Panc1 (cell line): ENCODE results near the gene IL17RE. TPM values are rescaled to one million over a fixed set of nuclear protein-coding genes. Genes with fewer than 3 reads are reported as not detected.
"Not testable (repeated sequence)": the region's sequence is repeated elsewhere in the genome, so short reads cannot be mapped to it uniquely, and the experiment has no call there.

Experiments
- ATAC-seq: fragments of 200-7000 bp; cut with Tn5 transposase; 2 replicates; pipeline ENCODE4 v1.9.1; 2020; ENCODE audit warnings: mild to moderate bottlenecking, moderate library complexity
- BruUV-seq: library from RNA; stranded (reverse); fragments of 400-500 nt; replicated peaks from 2 replicates; lab custom pipeline; 2021; lab: Mats Ljungman, UMichigan
- CTCF ChIA-PET: fragments of 300-600 bp; sonication (Branson Sonifier 250); formaldehyde crosslinking; loops from one replicate; lab custom pipeline; 2022; ENCODE audit warnings: antibody characterized with exemption; lab: Charles Lee
- POLR2A ChIA-PET: fragments of 300-600 bp; sonication (Branson Sonifier 250); formaldehyde crosslinking; loops from one replicate; lab custom pipeline; 2022; ENCODE audit warnings: antibody characterized with exemption; lab: Charles Lee
- DNase-seq: peaks from one replicate; pipeline ENCODE4 v3.0.0-alpha.2; 2010; ENCODE audit warnings: low read depth, low spot score
- H3K27ac ChIP-seq: 2 replicates; pipeline ENCODE4 v1.5.1; 2011; ENCODE audit warnings: mild to moderate bottlenecking, low read length, inconsistent platforms
- H3K27me3 ChIP-seq: fragments of 200-500 bp; sonication (Bioruptor generic); 2 replicates; pipeline ENCODE4 v1.6.0; 2014; ENCODE audit warnings: low read length, inconsistent platforms; ENCODE audit not compliant: control insufficient read depth, insufficient read depth
- H3K36me3 ChIP-seq: fragments of 200-500 bp; sonication (Bioruptor generic); 2 replicates; pipeline ENCODE4 v1.5.1; 2014; ENCODE audit warnings: inconsistent platforms, mild to moderate bottlenecking, low read length, moderate library complexity; ENCODE audit not compliant: control insufficient read depth, insufficient read depth
- H3K4me1 ChIP-seq: 2 replicates; pipeline ENCODE4 v1.5.1; 2011; ENCODE audit warnings: inconsistent platforms, mild to moderate bottlenecking, low read length, moderate library complexity; ENCODE audit not compliant: control insufficient read depth, insufficient read depth
- H3K4me3 ChIP-seq, 2 experiments: 2 replicates each; pipeline ENCODE4 v1.5.1; 2011 to 2012; ENCODE audit warnings: low read depth in 2 of 2, low read length in 2 of 2, mild to moderate bottlenecking in 2 of 2, inconsistent platforms in 1 of 2, moderate library complexity in 1 of 2
- H3K9me3 ChIP-seq: fragments of 200-500 bp; sonication (Bioruptor generic); 2 replicates; pipeline ENCODE4 v1.5.1; 2014; ENCODE audit warnings: low read depth, mild to moderate bottlenecking, inconsistent platforms, low read length, moderate library complexity; ENCODE audit not compliant: control insufficient read depth, insufficient read depth
- POLR2AphosphoS5 ChIP-seq: IDR thresholded peaks from 2 replicates; pipeline ENCODE4 v1.6.1; 2012; ENCODE audit warnings: mild to moderate bottlenecking, low read depth, low read length, moderate library complexity
- SIN3A ChIP-seq: IDR thresholded peaks from 2 replicates; pipeline ENCODE4 v1.6.1; 2012; ENCODE audit warnings: low read depth, mild to moderate bottlenecking, low read length, moderate library complexity, borderline replicate concordance; ENCODE audit not compliant: insufficient read depth
- TCF7L2 ChIP-seq: IDR thresholded peaks from 2 replicates; pipeline ENCODE4 v1.6.1; 2011; ENCODE audit warnings: mild to moderate bottlenecking, low read depth, low read length, inconsistent platforms
- in situ Hi-C: cut with HindIII; loops from 2 replicates; pipeline ENCODE4 v1.10.0; 2016; ENCODE audit warnings: low sequenced_read_pairs, low pct_unique_long_range_greater_than_20kb
- intact Hi-C: fragments of 100-400 bp; cut with micrococcal nuclease; formaldehyde crosslinking; loops from one replicate; pipeline ENCODE4 v1.10.0; 2022; ENCODE audit not compliant: unreplicated experiment
- total RNA-seq: library from RNA; stranded (reverse); gene quantifications from one replicate; pipeline ENCODE4 v1.2.1, GENCODE V29; 2021; ENCODE audit not compliant: unreplicated experiment
- TF ChIP-seq, protein P1 (sequence below), 2 experiments: IDR thresholded peaks; 2 replicates each; pipeline ENCODE4 v1.6.1; 2011 to 2012; ENCODE audit warnings: low read depth in 2 of 2, control low read depth in 1 of 2, low read length in 1 of 2, mild to moderate bottlenecking in 1 of 2, moderate library complexity in 1 of 2; ENCODE audit not compliant: insufficient read depth in 1 of 2
- TF ChIP-seq, protein P2 (sequence below): fragments of 450-650 bp; IDR thresholded peaks from 2 replicates; pipeline ENCODE4 v1.5.1; 2017; ENCODE audit warnings: mild to moderate bottlenecking

IL17RE gene
- total RNA-seq, 1 experiment from 2014 or later, result 1.1 TPM

DNA sequence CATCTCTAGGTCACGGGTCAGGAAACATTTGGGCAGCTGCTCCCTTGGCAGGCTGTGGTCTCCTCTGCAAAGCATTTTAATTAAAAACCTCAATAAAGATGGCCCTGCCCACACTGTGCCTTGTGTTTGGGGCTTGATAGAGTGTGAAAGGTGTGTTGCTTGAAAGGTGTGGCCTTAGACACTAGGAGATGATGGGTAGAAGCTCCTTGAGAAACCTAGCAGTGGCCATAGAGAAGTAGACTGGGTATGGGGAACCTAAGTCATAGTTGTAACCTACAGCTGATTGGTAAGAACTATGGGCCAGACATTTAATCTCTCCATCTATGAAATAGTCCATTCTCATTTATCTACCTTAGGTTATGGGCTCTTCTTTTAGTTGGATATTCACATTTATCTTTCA, 8.9 kb upstream of the IL17RE start:
- Histone ChIP-seq H3K27me3 (no peaks in the 10 kb centered on the region), H3K36me3 (peaks cover 8% of the 10 kb centered on the region; the same call in 1 of the 2 replicates), H3K4me3 (no peak overlapping the region), H3K9me3 (no peaks in the 10 kb centered on the region), H3K27ac (no peak overlapping the region), H3K4me1 (peaks cover 5% of the 10 kb centered on the region)
- BruUV-seq, result no TSS peak
- intact Hi-C loops, result no loop called here
- ATAC-seq (no peak), DNase-seq (no peak)
- CTCF ChIA-PET, result no interaction called here
- TF ChIP-seq, protein P1, sequence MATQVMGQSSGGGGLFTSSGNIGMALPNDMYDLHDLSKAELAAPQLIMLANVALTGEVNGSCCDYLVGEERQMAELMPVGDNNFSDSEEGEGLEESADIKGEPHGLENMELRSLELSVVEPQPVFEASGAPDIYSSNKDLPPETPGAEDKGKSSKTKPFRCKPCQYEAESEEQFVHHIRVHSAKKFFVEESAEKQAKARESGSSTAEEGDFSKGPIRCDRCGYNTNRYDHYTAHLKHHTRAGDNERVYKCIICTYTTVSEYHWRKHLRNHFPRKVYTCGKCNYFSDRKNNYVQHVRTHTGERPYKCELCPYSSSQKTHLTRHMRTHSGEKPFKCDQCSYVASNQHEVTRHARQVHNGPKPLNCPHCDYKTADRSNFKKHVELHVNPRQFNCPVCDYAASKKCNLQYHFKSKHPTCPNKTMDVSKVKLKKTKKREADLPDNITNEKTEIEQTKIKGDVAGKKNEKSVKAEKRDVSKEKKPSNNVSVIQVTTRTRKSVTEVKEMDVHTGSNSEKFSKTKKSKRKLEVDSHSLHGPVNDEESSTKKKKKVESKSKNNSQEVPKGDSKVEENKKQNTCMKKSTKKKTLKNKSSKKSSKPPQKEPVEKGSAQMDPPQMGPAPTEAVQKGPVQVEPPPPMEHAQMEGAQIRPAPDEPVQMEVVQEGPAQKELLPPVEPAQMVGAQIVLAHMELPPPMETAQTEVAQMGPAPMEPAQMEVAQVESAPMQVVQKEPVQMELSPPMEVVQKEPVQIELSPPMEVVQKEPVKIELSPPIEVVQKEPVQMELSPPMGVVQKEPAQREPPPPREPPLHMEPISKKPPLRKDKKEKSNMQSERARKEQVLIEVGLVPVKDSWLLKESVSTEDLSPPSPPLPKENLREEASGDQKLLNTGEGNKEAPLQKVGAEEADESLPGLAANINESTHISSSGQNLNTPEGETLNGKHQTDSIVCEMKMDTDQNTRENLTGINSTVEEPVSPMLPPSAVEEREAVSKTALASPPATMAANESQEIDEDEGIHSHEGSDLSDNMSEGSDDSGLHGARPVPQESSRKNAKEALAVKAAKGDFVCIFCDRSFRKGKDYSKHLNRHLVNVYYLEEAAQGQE (IDR thresholded peaks at IDR 0.05; ENCODE audit: insufficient read depth in 1 of 2, low read depth in 2 of 2, low read length in 1 of 2), result no peak
- TF ChIP-seq POLR2AphosphoS5, result no peak
- TF ChIP-seq, protein P2, sequence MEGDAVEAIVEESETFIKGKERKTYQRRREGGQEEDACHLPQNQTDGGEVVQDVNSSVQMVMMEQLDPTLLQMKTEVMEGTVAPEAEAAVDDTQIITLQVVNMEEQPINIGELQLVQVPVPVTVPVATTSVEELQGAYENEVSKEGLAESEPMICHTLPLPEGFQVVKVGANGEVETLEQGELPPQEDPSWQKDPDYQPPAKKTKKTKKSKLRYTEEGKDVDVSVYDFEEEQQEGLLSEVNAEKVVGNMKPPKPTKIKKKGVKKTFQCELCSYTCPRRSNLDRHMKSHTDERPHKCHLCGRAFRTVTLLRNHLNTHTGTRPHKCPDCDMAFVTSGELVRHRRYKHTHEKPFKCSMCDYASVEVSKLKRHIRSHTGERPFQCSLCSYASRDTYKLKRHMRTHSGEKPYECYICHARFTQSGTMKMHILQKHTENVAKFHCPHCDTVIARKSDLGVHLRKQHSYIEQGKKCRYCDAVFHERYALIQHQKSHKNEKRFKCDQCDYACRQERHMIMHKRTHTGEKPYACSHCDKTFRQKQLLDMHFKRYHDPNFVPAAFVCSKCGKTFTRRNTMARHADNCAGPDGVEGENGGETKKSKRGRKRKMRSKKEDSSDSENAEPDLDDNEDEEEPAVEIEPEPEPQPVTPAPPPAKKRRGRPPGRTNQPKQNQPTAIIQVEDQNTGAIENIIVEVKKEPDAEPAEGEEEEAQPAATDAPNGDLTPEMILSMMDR, result no peak
- TF ChIP-seq SIN3A, result no peak
- TF ChIP-seq TCF7L2, result no peak
- in situ Hi-C loops, result no loop called here
- POLR2A ChIA-PET, result no interaction called here

DNA sequence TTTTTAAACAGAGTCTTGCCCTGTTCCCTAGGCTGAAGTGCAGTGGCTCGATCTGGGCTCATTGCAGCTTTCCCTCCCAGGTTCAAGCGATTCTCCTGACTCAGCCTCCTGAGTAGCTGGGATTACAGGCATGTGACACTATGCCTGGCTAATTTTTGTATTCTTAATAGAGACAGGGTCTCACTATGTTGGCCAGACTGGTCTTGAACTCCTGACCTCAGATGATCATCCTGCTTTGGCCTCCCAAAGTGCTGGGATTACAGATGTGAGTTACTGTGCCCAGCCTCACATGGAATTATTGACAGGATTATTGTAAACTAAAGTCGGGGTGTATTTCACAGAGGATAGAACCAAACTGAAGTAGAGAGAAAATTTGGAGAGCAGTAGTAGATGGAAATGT, 6.9 kb upstream of the IL17RE start:
- POLR2A ChIA-PET, H3K27ac ChIP-seq, BruUV-seq, H3K27me3 ChIP-seq, H3K4me3 ChIP-seq, ATAC-seq, CTCF ChIA-PET, H3K9me3 ChIP-seq, H3K36me3 ChIP-seq, H3K4me1 ChIP-seq, in situ Hi-C loops, intact Hi-C loops, DNase-seq: not testable (repeated sequence)

DNA sequence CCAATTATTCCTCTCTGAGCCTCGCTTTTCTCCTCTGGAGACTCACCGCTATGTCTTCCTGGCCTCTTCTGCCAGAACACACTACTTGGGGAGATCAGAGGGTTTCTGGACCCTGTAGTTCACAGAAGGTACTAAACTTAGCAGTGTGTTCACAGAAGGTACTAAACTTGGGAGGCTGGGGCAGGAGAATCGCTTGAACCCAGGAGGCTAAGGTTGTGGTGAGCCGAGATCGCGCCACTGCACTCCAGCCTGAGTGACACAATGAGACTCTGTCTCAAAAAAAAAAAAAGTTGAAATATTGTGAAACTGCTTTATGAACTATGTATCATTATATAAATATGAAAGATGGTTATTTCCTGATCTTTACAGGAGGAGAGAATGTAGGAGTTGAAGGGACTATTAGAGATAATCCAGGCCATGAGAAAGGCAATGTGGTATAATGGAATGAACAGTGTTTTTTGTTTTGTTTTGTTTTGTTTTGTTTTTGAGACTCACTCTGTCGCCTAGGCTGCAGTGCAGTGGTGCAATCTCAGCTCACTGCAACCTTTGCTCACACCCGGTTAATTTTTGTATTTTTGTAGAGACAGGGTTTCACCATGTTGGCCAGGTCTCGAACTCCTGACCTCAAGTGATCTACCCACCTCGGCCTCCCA, 5.8 kb upstream of the IL17RE start:
- H3K4me3 ChIP-seq, H3K9me3 ChIP-seq, H3K27ac ChIP-seq, intact Hi-C loops, in situ Hi-C loops, POLR2A ChIA-PET, ATAC-seq, H3K4me1 ChIP-seq, H3K27me3 ChIP-seq, CTCF ChIA-PET, DNase-seq, H3K36me3 ChIP-seq, BruUV-seq: not testable (repeated sequence)
